ENCODE measurements around the gene YTHDC1. TPM values are rescaled to one million over a fixed set of nuclear protein-coding genes. Genes with fewer than 3 reads are reported as not detected.
A peak's percentile ranks its signal among the peaks of the same experiment; 100 is the strongest.

Gene YTHDC1
- total RNA-seq, 2 donors from 2014 or later = 231 to 258 TPM

- H3K36me3 Mint-ChIP-seq (ENCODE audit: low read depth) = no peaks in the 10 kb centered on the region
- DNase-seq (no peak), ATAC-seq (no peak)
- no peak overlapping the region for H3K27ac Mint-ChIP-seq
- peaks cover 8% of the 10 kb centered on the region for H3K4me1 Mint-ChIP-seq
- peaks cover 8% of the 10 kb centered on the region for H3K27me3 Mint-ChIP-seq
- H3K4me3 Mint-ChIP-seq = no peak overlapping the region
- H3K9me3 ChIP-seq (ENCODE audit: control insufficient read depth, low read length, poor library complexity, severe bottlenecking) = no peaks in the 10 kb centered on the region
Observed at GRCh38 chr4:68372588-68372987, 22.7 kb upstream of the YTHDC1 start.

GRCh38 chr4:68369142-68369805 is 19.4 kb upstream of the YTHDC1 start:
- H3K36me3 Mint-ChIP-seq (ENCODE audit: low read depth) = no peaks in the 10 kb centered on the region
- H3K4me3 Mint-ChIP-seq = no peak overlapping the region
- H3K27ac Mint-ChIP-seq = no peak overlapping the region
- H3K27me3 Mint-ChIP-seq = peaks cover 29% of the 10 kb centered on the region
- no peaks in the 10 kb centered on the region for H3K4me1 Mint-ChIP-seq
- ATAC-seq (no peak), DNase-seq (no peak)
- H3K9me3 ChIP-seq (ENCODE audit: control insufficient read depth, low read length, poor library complexity, severe bottlenecking) = peaks cover 2% of the 10 kb centered on the region

GRCh38 chr4:68368691-68369131 is 18.8 kb upstream of the YTHDC1 start:
- H3K9me3 ChIP-seq (ENCODE audit: control insufficient read depth, low read length, poor library complexity, severe bottlenecking) = peaks cover 2% of the 10 kb centered on the region
- H3K36me3 Mint-ChIP-seq (ENCODE audit: low read depth) = no peaks in the 10 kb centered on the region
- H3K27ac Mint-ChIP-seq = no peak overlapping the region
- ATAC-seq = no peak
- H3K4me3 Mint-ChIP-seq = no peak overlapping the region
- H3K4me1 Mint-ChIP-seq = no peaks in the 10 kb centered on the region
- H3K27me3 Mint-ChIP-seq = peaks cover 35% of the 10 kb centered on the region
- DNase-seq = no peak

- H3K27ac Mint-ChIP-seq = no peak overlapping the region
- no peak for ATAC-seq
- H3K36me3 Mint-ChIP-seq (ENCODE audit: low read depth) = no peaks in the 10 kb centered on the region
- peaks cover 2% of the 10 kb centered on the region for H3K9me3 ChIP-seq (ENCODE audit: control insufficient read depth, low read length, poor library complexity, severe bottlenecking)
- no peak overlapping the region for H3K4me3 Mint-ChIP-seq
- no peaks in the 10 kb centered on the region for H3K4me1 Mint-ChIP-seq
- H3K27me3 Mint-ChIP-seq = peaks cover 35% of the 10 kb centered on the region
- DNase-seq = no peak
Observed at GRCh38 chr4:68367835-68368234, 17.9 kb upstream of the YTHDC1 start.

GRCh38 chr4:68366600-68366999 is 16.7 kb upstream of the YTHDC1 start:
- Mint-ChIP-seq H3K27ac (no peak overlapping the region), H3K4me1 (no peaks in the 10 kb centered on the region), H3K4me3 (no peak overlapping the region), H3K36me3 (ENCODE audit: low read depth) (no peaks in the 10 kb centered on the region), H3K27me3 (peaks cover 35% of the 10 kb centered on the region)
- peaks cover 2% of the 10 kb centered on the region for H3K9me3 ChIP-seq (ENCODE audit: control insufficient read depth, low read length, poor library complexity, severe bottlenecking)
- ATAC-seq (no peak), DNase-seq (no peak)

- peaks cover 35% of the 10 kb centered on the region for H3K27me3 Mint-ChIP-seq
- no peak overlapping the region for H3K27ac Mint-ChIP-seq
- no peak overlapping the region for H3K4me3 Mint-ChIP-seq
- ATAC-seq = no peak
- no peaks in the 10 kb centered on the region for H3K4me1 Mint-ChIP-seq
- no peaks in the 10 kb centered on the region for H3K36me3 Mint-ChIP-seq (ENCODE audit: low read depth)
- DNase-seq = no peak
- peaks cover 2% of the 10 kb centered on the region for H3K9me3 ChIP-seq (ENCODE audit: control insufficient read depth, low read length, poor library complexity, severe bottlenecking)
Observed at GRCh38 chr4:68365068-68365467, 15.2 kb upstream of the YTHDC1 start.

- DNase-seq (no peak), ATAC-seq (no peak)
- Mint-ChIP-seq H3K4me1 (peaks cover 6% of the 10 kb centered on the region), H3K36me3 (ENCODE audit: low read depth) (no peaks in the 10 kb centered on the region), H3K4me3 (no peak overlapping the region), H3K27ac (no peak overlapping the region), H3K27me3 (peaks cover 28% of the 10 kb centered on the region)
- H3K9me3 ChIP-seq (ENCODE audit: control insufficient read depth, low read length, poor library complexity, severe bottlenecking) = peaks cover 2% of the 10 kb centered on the region
Observed at GRCh38 chr4:68361146-68361589, 11.3 kb upstream of the YTHDC1 start.

- DNase-seq = no peak
- no peak overlapping the region for H3K27ac Mint-ChIP-seq
Observed at GRCh38 chr4:68360231-68360968, 10.5 kb upstream of the YTHDC1 start.

GRCh38 chr4:68359508-68359907 is 9.6 kb upstream of the YTHDC1 start:
- DNase-seq (no peak), ATAC-seq (peak; percentile 53)
- H3K9me3 ChIP-seq (ENCODE audit: control insufficient read depth, low read length, poor library complexity, severe bottlenecking) = no peaks in the 10 kb centered on the region
- Mint-ChIP-seq H3K27ac (no peak overlapping the region), H3K27me3 (peaks cover 22% of the 10 kb centered on the region), H3K36me3 (ENCODE audit: low read depth) (no peaks in the 10 kb centered on the region), H3K4me3 (peak overlapping the region; percentile 59), H3K4me1 (peaks cover 6% of the 10 kb centered on the region)

More at GRCh38 chr4:68360231-68360968, 10.5 kb upstream of the YTHDC1 start:
- ATAC-seq = no peak
- H3K9me3 ChIP-seq (ENCODE audit: control insufficient read depth, low read length, poor library complexity, severe bottlenecking) = no peaks in the 10 kb centered on the region
- peaks cover 6% of the 10 kb centered on the region for H3K4me1 Mint-ChIP-seq
- no peak overlapping the region for H3K4me3 Mint-ChIP-seq
- no peaks in the 10 kb centered on the region for H3K36me3 Mint-ChIP-seq (ENCODE audit: low read depth)
- peaks cover 24% of the 10 kb centered on the region for H3K27me3 Mint-ChIP-seq

GRCh38 chr4:68358988-68359387 is 9.1 kb upstream of the YTHDC1 start:
- Mint-ChIP-seq H3K27me3 (peaks cover 17% of the 10 kb centered on the region), H3K4me3 (peak overlapping the region; percentile 59), H3K4me1 (peaks cover 6% of the 10 kb centered on the region), H3K27ac (no peak overlapping the region), H3K36me3 (ENCODE audit: low read depth) (no peaks in the 10 kb centered on the region)
- no peaks in the 10 kb centered on the region for H3K9me3 ChIP-seq (ENCODE audit: control insufficient read depth, low read length, poor library complexity, severe bottlenecking)
- ATAC-seq = no peak
- DNase-seq = no peak

- Mint-ChIP-seq H3K27me3 (peaks cover 20% of the 10 kb centered on the region), H3K27ac (no peak overlapping the region)
Observed at GRCh38 chr4:68352791-68353190, 2.9 kb upstream of the YTHDC1 start.

GRCh38 chr4:68349279-68349648 is 626 bp downstream of the YTHDC1 start:
- ATAC-seq (peak; percentile 6), DNase-seq (peak in 1 of 3 donors; percentile 6)
- Mint-ChIP-seq H3K36me3 (ENCODE audit: low read depth) (peaks cover 8% of the 10 kb centered on the region), H3K4me1 (peaks cover 37% of the 10 kb centered on the region), H3K27me3 (peaks cover 6% of the 10 kb centered on the region), H3K4me3 (peak overlapping the region; percentile 99), H3K27ac (peak overlapping the region; percentile 99)
- H3K9me3 ChIP-seq (ENCODE audit: control insufficient read depth, low read length, poor library complexity, severe bottlenecking) = no peaks in the 10 kb centered on the region

More at GRCh38 chr4:68352791-68353190, 2.9 kb upstream of the YTHDC1 start:
- peaks cover 8% of the 10 kb centered on the region for H3K36me3 Mint-ChIP-seq (ENCODE audit: low read depth)
- no peak overlapping the region for H3K4me3 Mint-ChIP-seq
- ATAC-seq = no peak
- no peak for DNase-seq
- no peaks in the 10 kb centered on the region for H3K9me3 ChIP-seq (ENCODE audit: control insufficient read depth, low read length, poor library complexity, severe bottlenecking)
- peaks cover 15% of the 10 kb centered on the region for H3K4me1 Mint-ChIP-seq

GRCh38 chr4:68348577-68348976 is 1.3 kb downstream of the YTHDC1 start:
- no peaks in the 10 kb centered on the region for H3K9me3 ChIP-seq (ENCODE audit: control insufficient read depth, low read length, poor library complexity, severe bottlenecking)
- Mint-ChIP-seq H3K4me3 (peak overlapping the region; percentile 99), H3K36me3 (ENCODE audit: low read depth) (peaks cover 8% of the 10 kb centered on the region), H3K4me1 (peaks cover 39% of the 10 kb centered on the region), H3K27ac (peak overlapping the region; percentile 99), H3K27me3 (peaks cover 2% of the 10 kb centered on the region)
- ATAC-seq (no peak), DNase-seq (no peak)
